Transverse colon (tissue), 4 donors: ENCODE results near the gene TIRAP. TPM values are rescaled to one million over a fixed set of nuclear protein-coding genes. Genes with fewer than 3 reads are reported as not detected.

Source experiments
- DNase-seq: peaks from one replicate; pipeline ENCODE4 v3.0.0-alpha.2; 2019
- H3K27ac ChIP-seq, 4 donors: fragments of 200-600 bp; sonication (generic); 2 replicates each; pipeline ENCODE4 v1.5.1; 2016 to 2018; ENCODE audit warnings: inconsistent platforms in 4 of 4
- H3K27me3 ChIP-seq: fragments of 200-600 bp; sonication (generic); 2 replicates; pipeline ENCODE4 v1.5.1; 2017; ENCODE audit warnings: inconsistent platforms
- H3K36me3 ChIP-seq, 4 donors: fragments of 200-600 bp; sonication (generic); 2 replicates each; pipeline ENCODE4 v1.5.1; 2017 to 2019; ENCODE audit warnings: inconsistent platforms in 4 of 4
- H3K4me1 ChIP-seq, 4 donors: fragments of 200-600 bp; sonication (generic); 2 replicates each; pipeline ENCODE4 v1.5.1; 2017 to 2020; ENCODE audit warnings: inconsistent platforms in 4 of 4
- H3K4me3 ChIP-seq, 4 donors: fragments of 200-600 bp; sonication (generic); 1 replicate in 1 of 4; 2 replicates in 3 of 4; pipeline versions ENCODE4 v1.5.1 to v1.6.1; 2017 to 2019; ENCODE audit warnings: inconsistent platforms in 4 of 4
- H3K9me3 ChIP-seq, 2 donors: fragments of 200-600 bp; sonication (generic); 2 replicates each; pipeline ENCODE4 v1.5.1; 2017 to 2019; ENCODE audit warnings: inconsistent platforms in 2 of 2
- EP300 ChIP-seq: sonication (generic); formaldehyde crosslinking; IDR thresholded peaks from one replicate; pipeline ENCODE4 v1.6.1; 2017; ENCODE audit warnings: antibody characterized with exemption, low read depth
- POLR2A ChIP-seq: fragments of 450-650 bp; IDR thresholded peaks from one replicate; pipeline ENCODE4 v1.6.1; 2016; ENCODE audit warnings: antibody characterized with exemption, mild to moderate bottlenecking, moderate library complexity
- POLR2AphosphoS5 ChIP-seq, 3 donors: sonication (generic); formaldehyde crosslinking; IDR thresholded peaks; one replicate each; pipeline ENCODE4 v1.6.1; 2016; ENCODE audit warnings: antibody characterized with exemption in 3 of 3
- WGBS, 2 donors: methylation state at CpG; one replicate each; pipeline ENCODE4 v1.1.5; 2018; ENCODE audit warnings: low coverage in 1 of 2; 5-methylcytosine and 5-hydroxymethylcytosine counted together
- in situ Hi-C, 4 donors: fragments of 200-750 bp; cut with MboI; loops; one replicate each; pipeline versions ENCODE4 v1.15.0 to v1.15.1; 2017; ENCODE audit warnings: low sequenced_read_pairs in 3 of 4, low pct_ligation_motif_present in 1 of 4, low pct_unique_long_range_greater_than_20kb in 1 of 4
- intact Hi-C: fragments of 100-400 bp; cut with DNase I; formaldehyde crosslinking; loops from one replicate; pipeline ENCODE4 v1.15.1; 2023; ENCODE audit warnings: low total_unique reads
- total RNA-seq, 4 donors: library from RNA; depleted of rRNA; stranded (reverse); fragments of >200 nt; gene quantifications; one replicate each; pipeline ENCODE4 v1.1.0, GENCODE V29; 2016
- TF ChIP-seq, protein P1 (sequence below), 5 experiments: fragments of 200-600 bp in 3 of 5; fragments of 450-650 bp in 2 of 5; sonication (generic) in 3 of 5; IDR thresholded peaks; 1 replicate in 2 of 5; 2 replicates in 3 of 5; pipeline ENCODE4 v1.5.1; 2016 to 2017; ENCODE audit warnings: antibody characterized with exemption in 5 of 5, inconsistent platforms in 3 of 5, mild to moderate bottlenecking in 2 of 5, moderate library complexity in 1 of 5

Gene TIRAP
- total RNA-seq, 4 donors from 2014 or later: 5.8 to 38.9 (median 20.3) TPM

DNA sequence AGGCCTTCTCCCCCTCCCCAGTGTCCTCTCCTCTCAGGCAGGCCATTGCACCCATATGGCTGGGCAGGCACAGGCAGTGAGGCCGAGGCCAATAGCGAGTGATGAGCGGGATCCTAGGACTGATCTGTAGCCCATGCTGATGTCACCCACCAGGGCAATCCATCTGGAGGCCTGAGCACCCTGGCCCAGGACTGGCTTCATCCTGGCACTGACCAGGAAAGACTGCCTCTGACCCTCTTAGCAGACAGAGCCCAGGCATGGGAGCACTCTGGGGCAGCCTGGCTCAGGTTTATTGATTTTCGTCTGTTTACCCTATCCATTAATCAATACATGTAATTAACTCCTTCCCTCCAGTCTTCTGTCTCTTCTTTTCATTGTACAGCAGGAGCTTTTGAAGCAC, 5.1 kb upstream of the TIRAP start:
- in situ Hi-C loops: no loop called here
- TF ChIP-seq POLR2AphosphoS5 (IDR thresholded peaks at IDR 0.05): no peak
- TF ChIP-seq EP300: no peak
- TF ChIP-seq, protein P1, sequence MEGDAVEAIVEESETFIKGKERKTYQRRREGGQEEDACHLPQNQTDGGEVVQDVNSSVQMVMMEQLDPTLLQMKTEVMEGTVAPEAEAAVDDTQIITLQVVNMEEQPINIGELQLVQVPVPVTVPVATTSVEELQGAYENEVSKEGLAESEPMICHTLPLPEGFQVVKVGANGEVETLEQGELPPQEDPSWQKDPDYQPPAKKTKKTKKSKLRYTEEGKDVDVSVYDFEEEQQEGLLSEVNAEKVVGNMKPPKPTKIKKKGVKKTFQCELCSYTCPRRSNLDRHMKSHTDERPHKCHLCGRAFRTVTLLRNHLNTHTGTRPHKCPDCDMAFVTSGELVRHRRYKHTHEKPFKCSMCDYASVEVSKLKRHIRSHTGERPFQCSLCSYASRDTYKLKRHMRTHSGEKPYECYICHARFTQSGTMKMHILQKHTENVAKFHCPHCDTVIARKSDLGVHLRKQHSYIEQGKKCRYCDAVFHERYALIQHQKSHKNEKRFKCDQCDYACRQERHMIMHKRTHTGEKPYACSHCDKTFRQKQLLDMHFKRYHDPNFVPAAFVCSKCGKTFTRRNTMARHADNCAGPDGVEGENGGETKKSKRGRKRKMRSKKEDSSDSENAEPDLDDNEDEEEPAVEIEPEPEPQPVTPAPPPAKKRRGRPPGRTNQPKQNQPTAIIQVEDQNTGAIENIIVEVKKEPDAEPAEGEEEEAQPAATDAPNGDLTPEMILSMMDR (IDR thresholded peaks at IDR 0.05): no peak
- no peak for TF ChIP-seq POLR2A
- Histone ChIP-seq H3K27me3 (no peaks in the 10 kb centered on the region), H3K4me3 (no peak overlapping the region), H3K4me1 (peaks cover 5 to 12% (median 8%) of the 10 kb centered on the region in 4 donors), H3K27ac (no peak overlapping the region), H3K36me3 (no peaks in the 10 kb centered on the region), H3K9me3 (no peaks in the 10 kb centered on the region)
- intact Hi-C loops: no loop called here
- WGBS, 2 donors: 95% methylated on average over 4 of the region's 4 CpGs; no CpG with 5 or more reads in 1 of the 2 donors
- no peak for DNase-seq

DNA sequence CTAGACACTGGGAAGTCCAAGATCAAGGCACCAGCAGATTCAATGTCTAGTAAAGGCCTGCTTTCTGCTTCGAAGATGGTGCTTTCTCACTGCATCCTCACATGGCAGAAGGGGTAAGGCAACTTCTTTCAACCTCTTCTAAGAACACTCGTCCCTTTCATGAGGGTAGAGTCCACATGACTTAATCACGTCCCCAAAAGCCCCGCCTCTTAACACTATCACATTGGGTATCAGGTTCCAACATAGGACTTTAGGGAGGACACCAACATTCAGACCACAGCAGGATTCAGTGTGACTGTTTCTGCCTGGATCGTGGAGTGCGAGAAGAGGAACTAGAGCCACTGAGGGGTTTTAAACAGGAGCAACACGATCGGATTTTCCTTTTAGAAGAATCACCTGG, 3.7 kb upstream of the TIRAP start:
- Histone ChIP-seq H3K36me3 (no peaks in the 10 kb centered on the region), H3K27me3 (no peaks in the 10 kb centered on the region), H3K4me3 (no peak overlapping the region), H3K27ac (no peak overlapping the region), H3K4me1 (peaks cover 5 to 20% (median 10%) of the 10 kb centered on the region in 4 donors), H3K9me3 (no peaks in the 10 kb centered on the region)
- WGBS, 2 donors: 80 to 94% methylated on average over 3 to 8 of the region's 8 CpGs
- DNase-seq: no peak
- TF ChIP-seq EP300 (no peak), POLR2AphosphoS5 (IDR thresholded peaks at IDR 0.05) (no peak), POLR2A (no peak)
- TF ChIP-seq, protein P1 (IDR thresholded peaks at IDR 0.05): no peak
- intact Hi-C loops (no loop called here), in situ Hi-C loops (no loop called here)

DNA sequence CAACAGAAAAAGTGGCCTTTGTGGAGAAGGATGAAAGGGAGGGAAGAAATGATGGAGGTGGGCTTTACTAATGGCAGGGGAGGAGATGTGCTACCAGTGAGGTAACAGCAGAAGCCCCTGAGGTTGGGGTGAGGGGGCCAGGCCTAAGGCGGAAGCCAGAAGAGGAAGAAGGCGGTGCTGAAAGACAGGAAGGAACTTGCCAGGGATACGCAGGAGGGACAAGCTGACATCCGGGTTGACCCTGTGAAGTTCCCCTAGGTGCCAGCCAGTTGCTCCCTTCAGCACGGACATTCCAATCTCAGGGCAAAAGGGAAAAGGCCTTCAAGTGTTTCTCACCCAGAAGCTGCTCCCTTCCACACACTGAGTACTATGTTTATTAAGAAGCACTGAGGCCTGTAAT, 2.3 kb upstream of the TIRAP start:
- Histone ChIP-seq H3K36me3 (no peaks in the 10 kb centered on the region), H3K4me1 (peaks cover 7 to 28% (median 15%) of the 10 kb centered on the region in 4 donors), H3K27me3 (no peaks in the 10 kb centered on the region), H3K9me3 (no peaks in the 10 kb centered on the region), H3K4me3 (no peak overlapping the region), H3K27ac (no peak overlapping the region)
- intact Hi-C loops (no loop called here), in situ Hi-C loops (no loop called here)
- no peak for DNase-seq
- 77 to 83% methylated on average over 2 to 5 of the region's 5 CpGs for WGBS, 2 donors
- TF ChIP-seq, protein P1 (IDR thresholded peaks at IDR 0.05): no peak

DNA sequence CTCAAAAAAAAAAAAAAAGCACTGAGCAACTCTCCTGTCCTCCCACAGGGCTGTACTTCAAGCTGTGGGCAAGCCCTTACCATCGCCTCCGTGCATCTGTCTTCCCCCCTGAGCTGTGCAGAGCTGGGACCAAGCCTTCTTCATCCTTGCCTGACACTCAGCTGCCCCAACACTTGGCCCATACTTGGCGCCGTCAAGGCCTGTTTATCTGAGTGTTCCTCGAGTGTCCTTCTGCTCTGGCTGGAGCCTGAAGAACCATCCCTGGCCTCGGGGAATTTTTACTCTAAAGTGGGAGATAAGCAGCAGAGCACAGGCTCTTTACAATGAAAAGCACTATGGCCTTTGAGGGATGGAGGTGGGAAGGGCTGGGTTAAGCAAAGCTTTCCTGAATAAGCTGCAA, 1.6 kb upstream of the TIRAP start:
- Histone ChIP-seq H3K4me1 (peaks cover 7 to 28% (median 15%) of the 10 kb centered on the region in 4 donors), H3K4me3 (no peak overlapping the region), H3K9me3 (no peaks in the 10 kb centered on the region), H3K27me3 (no peaks in the 10 kb centered on the region), H3K36me3 (no peaks in the 10 kb centered on the region), H3K27ac (no peak overlapping the region)
- intact Hi-C loops (no loop called here), in situ Hi-C loops (no loop called here)
- 81% methylated on average over 6 of the region's 6 CpGs; no CpG with 5 or more reads in 1 of the 2 donors for WGBS, 2 donors
- TF ChIP-seq, protein P1 (IDR thresholded peaks at IDR 0.05): no peak
- no peak for TF ChIP-seq POLR2A
- DNase-seq: no peak
